GM19438 (cell line): ENCODE measurements around the gene STXBP5.

Experiments used
- ATAC-seq: cut with Tn5 transposase; IDR thresholded peaks from one replicate; pipeline ENCODE4 v1.9.1; 2021; ENCODE audit warnings: low read depth; ENCODE audit not compliant: unreplicated experiment

STXBP5 gene

DNA sequence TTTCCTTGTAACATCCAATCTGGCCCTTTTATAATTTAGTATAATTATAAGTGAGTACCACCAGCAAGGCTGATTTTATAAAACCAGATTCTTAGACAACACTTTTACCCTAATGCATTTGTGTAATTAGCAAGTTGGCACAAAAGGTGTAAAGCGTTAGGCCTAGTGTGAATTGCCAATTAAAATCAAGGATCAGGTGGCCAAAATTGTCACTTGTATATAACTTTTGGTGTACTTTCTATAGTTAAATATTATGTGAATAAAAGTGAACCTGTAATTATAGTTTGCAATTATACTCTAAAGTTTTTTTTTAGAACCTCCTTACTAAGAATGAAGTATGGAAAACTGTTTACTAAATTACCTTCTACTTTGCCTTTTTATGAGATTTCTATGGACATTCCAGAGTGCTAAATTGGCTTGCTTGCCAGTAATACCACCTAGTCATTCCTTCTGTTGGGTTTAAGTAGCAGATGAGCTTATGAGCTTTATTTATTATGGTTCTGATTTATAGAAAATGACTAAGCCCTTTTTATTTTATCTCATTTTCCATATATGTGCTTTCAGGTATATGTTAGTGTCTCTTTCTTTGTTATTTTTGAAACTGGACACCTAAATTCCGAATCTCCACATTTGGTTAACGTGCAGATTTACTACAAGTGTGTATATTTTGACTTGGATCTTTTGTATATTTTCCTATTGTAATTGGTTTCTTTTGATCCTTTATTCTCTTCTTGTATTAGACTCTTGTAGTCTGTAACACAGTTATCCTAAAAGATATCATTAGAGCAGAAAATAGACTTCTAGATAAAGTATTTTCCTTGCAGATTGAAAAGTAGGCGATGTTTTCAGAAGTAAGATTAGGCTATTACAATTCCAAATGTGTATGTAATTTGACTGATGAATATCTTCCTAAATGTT lies 3.9 kb downstream of the STXBP5 start:
- no peak for ATAC-seq

DNA sequence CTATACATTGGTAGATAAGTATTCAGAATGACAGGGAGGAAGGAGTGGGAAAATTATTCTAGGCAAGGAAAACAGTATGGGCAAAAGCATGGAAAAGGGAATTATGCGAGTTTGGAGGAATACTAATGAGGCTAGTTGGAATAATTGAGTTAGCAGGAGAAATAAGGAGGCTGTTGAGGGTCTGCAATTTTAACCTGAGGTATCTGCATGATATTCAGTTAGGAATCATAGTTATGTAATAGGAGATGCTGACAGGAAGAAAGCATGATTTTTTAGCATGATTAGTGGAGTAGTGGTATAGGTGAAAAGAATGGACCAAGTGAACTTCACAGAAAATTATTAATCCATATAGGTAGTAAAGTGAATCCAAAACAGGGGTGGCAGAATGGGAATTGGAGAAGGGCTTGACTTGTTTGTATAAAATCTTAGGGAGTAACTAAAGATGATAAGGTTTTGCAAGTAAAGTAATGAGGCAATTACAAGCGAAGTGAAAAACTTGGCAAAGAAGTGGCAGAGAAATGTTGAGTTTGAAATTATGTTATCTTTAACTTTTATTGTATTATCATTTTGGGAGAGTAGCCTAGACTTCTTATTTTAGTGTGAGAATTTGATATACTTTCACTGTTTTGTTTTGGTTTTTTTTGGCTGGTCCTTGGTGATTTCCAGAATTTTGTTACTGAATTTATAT lies 5.7 kb downstream of the STXBP5 start:
- ATAC-seq: no peak

DNA sequence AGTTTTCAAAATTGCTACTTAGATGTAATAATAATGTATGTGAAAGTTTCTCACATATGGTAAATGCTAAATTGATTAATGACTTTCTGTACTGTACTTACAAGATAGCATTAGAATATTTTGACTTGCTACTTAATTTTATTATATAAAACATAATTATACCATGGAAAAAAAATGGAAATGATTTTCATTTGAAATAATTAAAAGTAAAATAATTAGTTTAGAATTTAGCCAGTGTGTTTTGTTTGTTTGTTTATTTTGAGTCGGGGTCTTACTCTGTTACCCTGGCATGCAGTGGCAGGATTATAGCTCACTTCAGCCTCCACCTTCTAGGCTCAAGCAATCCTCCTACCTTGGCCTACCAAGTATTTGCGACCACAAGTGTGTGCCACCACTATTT lies 7.1 kb downstream of the STXBP5 start:
- ATAC-seq: no peak

DNA sequence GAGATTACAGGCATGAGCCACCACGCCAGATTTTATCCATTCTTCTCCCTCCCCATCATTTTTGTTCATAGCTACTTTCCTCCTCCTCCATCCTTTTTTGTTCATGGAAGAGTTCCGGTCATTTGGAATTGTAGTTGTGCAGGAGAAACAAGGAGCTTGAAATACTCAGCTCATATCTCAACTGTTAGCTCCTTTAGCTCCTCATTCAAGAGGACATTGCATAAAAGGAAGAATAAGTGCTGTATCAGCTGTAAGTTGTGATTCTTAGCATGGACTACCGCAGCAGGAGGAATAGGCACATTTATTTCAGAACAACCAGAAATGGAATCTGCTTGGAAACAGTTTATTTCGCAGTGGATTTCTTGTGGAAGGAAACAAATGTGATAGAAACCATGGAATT lies 7.6 kb downstream of the STXBP5 start:
- ATAC-seq: no peak

DNA sequence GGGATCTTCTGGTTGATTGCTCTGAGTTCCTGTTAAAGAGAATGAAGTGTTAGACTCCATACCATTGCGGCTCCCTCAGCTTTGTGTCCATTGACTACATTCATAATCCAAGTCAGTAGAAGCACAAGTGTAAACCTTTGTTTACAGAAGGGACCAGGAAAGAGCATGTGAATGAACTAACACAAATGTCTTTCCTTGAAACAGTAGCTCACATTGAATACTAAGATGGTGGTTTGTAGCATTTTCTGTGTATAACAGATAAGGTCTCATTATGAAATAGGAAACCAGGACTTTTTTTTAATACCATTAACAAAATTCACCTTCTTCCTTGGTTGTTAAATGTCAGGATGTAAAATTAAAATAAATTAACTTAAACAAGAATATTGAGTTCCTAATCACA lies 8.4 kb downstream of the STXBP5 start:
- ATAC-seq: no peak

DNA sequence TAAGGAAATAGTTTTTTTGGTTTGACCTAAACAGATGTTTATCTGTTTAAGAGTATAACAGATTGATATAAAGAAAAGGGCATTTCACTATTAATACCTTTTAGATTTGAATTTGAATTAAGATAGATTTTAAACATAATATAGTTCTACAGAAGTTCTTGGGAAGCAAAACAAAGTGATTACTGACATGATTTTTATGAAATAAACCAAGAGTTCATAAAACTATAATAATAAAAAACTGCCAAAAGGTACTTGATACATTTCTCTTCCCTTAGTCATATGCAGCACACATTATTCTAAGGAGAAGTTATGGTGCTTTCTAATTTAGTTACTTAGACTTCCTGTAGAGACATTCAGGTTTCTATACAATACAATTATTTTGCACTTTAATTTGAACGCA lies 9.6 kb downstream of the STXBP5 start:
- ATAC-seq: no peak

DNA sequence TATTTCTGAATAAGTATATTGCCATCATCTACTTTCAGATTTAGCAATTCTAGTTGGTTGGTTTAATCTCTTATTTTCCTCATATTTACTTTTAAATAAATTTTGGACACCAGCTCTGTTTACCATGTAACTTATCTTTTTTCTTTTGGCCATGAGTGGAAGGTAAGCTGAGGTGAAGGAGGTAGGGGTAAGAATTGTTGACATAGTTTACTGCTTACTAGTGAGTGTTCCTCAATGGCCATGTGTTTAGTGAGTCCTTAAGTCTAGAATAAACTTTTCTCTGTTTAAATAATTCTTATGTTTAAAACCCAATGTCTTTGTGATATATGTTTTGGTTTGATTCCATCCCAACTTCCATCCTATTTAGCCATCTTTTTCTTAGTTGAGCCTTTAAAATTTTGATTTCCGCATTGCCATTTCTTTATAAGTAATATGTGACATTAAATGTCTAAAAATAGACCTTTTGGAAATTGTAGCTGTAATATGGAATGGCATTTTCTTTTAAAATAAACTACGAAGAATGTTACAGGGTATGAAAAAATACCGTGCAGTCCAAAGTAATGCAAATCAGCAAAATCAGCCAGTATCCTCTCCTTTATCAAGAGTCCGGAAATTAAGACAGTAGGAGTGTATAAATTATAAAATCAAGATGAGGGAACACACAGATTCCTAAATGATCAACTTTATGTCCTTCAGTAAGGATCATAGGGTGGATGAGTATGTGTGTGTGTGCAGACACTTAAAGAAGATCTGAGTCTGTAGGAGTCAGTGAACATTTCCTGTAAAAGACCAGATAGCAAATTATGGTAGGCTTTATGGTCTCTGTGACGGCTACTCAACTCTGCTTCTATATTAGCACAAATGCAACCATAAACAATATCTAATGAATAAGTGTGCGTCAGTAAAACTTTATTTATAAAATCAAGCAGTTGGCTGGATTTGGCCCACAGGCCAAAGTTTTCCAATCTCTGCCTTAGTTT lies 10.3 kb downstream of the STXBP5 start:
- ATAC-seq: no peak

DNA sequence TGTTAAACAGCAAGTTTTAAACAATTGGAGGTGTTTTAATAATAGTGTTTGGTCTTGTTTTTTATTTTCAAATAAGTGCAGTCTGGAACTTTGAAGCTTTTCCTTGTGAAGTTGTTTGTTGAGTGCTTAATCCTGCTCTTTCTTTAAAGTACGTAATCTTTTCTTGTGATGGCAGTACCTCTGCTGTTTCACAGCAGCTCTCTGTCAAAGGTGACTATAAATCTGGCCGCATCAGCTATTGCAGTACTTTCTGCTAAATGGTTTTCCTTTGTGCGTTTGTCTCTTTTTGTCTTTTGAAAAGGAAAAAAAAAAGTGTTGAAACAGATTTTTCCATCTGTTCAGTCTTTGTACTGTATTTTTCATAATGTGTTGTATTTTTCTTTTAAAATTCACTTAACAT lies 12.7 kb downstream of the STXBP5 start:
- ATAC-seq: no peak

DNA sequence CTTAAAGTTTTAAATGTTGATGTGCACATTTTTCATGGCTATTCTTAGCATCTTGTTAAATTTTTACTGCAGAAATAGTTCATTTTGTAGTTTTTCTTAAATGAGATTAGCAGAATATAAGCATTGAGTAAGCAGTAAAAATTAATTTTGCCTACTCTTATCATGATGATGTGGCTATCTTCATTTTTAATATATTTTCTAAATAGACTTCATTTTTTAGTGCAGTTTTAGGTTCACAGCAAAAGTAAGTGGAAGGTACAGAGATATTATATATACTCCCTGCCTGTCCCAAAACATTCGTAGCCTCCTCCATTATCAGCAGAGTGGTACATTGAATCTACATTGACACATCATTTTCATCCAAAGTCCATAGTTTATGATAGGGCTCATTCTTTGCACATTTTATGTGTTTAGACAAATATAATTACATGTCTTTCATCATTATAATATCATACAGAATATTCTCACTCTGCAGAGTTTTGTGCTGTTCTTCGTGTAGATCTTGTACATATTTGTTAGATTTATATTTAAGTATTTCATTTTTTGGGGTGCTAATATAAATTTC lies 13.7 kb downstream of the STXBP5 start:
- no peak for ATAC-seq

DNA sequence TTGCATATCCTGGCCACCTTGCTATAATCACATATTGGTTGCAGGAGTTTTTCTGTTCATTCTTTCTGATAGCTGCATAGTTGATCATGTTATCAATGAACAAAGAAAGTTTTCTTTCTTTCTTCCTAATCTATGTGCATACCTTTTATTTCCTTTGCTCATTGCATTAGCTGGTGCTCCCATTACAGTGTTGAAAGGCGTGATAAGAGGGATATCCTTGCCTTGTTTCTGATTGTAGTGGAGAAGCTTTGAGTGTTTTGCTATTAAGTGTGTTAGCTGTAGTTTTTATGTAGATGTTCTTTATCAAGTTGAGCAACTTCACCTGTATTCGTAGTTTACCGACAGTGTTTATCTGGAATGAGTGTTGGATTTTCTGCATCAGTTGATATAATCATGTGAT lies 14.6 kb downstream of the STXBP5 start:
- ATAC-seq: no peak

DNA sequence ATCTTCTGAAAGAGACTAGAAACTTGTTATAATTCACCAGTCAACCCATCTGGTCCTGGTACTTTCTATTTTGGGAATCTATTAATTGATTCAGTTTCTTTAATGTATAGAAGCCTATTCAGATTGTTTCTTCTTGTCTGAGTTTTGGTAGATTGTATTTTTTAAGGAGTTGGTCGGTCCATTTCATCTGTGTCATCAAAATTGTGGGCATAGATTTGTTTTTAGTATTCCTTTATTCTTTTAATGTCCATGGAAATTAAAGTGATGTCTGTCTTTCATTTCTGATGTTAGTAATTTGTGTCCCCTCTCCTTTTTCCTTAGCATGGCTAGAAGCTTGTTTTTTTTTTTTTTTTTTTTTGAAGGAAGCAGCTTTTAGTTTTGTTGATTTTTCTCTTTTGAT lies 15.2 kb downstream of the STXBP5 start:
- no peak for ATAC-seq

DNA sequence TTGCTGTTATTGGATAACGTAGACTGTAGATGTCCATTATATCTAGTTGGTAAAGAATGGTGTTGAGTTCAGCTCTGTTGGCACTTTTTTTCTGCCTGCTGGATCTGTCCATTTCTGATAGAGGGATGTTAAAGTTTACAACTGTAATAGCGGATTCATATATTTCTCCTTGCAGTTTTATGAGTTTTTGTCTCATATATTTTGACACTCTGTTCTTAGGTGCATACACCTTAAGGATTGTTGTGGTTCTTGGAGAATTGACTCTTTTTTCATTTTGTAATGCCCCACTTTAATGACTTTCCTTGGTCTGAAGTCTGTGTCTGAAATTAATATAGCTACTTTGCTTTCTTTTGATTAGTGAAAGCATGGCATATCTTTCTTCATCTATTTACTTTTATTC lies 16.1 kb downstream of the STXBP5 start:
- no peak for ATAC-seq

DNA sequence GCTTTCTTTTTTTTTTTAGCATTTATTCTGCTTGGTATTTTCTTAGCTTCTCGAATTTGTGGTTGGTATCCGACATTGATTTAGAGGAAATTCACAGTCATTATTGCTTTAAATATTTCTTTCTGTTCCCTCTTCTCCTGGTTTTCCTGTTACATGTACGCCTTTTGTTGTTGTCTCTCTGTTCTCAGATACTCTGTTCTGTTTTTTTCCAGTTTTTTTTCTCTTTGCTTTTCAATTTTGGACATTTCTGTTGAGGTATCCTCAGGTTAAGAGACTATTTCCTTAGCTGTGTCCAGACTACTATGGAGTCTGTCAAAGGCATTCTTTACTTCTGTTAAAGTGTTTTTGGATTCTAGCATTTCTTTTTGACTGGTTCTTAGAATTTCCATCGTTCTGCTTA lies 17.5 kb downstream of the STXBP5 start:
- ATAC-seq: no peak

DNA sequence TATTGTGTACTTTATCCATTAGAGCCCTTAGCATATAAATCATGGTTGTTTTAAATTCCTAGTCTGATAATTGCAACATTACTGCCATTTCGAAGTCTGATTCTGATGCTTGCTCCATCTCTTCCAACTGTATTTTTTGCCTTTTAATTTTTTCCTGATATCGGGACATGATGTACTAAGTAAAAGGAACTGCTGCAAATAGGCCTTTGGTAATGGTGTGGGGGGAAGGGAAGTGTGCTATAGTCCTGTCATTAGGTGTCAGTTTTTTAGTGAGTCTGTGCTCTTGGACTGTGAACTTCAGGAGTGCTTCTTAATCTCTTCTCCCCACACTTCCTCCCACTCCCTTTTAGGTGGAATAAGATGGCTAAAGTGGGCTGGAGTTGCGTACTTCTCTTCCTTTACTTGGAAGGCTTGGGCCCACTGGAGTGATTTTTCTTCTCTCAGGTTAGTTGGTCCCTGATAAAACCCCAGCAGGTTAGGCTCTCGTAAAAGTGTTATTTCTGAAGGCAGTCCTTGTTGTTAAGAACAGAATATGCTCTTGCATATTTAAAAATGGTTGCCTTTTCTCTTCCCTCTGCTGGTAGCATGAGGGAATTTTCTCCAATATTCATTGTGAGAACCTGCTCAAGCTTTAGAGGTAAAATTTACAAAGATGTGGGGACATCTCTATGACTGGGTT lies 18.1 kb downstream of the STXBP5 start:
- no peak for ATAC-seq

DNA sequence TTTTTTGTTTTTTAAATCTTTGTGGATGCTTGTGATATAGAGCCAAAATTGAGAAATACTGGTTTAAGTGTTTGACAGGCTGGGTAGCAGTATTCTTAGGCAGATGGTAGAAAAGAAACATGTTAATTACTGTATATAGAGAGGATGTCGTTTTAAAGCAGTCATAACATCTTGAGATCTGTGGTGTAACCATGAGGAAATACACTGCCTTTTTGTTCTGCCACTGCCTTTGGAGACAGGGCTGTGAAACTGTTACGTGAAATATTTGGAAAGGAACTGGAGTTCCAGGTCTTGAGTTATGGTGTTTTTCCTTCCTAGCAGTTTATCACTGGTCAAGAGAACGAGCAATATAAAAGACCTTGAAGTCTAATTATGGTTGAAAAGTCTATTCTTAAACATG lies 19.5 kb downstream of the STXBP5 start:
- no peak for ATAC-seq

DNA sequence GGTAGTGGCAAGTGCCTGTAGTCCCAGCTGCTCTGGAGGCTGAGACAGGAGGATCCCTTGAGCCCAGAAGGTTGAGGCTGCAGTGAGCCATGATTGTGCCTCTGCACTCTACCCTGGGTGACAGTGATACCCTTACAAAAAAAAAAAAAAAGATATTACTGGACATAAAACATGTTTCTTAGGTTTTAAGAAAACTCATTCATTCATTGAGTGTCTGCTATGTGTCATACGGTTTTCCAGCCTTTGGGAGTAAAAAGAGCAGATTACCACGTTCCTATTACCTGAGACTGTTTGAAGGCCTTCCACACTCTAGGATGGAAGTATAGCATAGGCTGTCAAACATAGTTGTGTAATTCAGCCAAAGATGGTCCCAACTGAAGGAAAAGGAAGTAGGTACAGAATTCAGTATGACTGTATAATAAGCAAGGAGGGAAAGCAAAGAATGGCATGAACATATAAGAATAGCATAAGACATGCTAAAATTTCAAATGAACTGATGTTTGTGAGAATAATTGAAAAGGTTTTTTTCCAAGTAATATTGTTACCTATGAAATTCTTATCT lies 22.0 kb downstream of the STXBP5 start:
- no peak for ATAC-seq

DNA sequence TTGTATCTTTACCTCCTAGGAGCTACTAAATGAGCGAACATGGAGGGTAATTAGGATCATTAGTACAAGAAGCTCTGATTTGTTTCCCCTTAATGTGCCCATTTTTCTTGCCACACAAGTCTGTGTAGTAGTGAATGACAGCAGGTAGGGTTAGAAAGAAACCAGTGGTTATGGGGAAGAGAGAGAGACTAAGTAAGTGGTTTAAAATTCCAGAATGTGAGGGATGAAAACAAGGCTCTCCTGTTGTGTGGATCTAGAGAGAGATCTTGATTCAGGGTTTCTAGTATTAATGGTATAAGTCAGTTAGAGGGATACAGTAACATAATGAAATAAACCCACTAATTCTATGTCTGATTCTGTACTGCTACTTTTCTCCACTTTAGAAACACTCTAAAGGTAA lies 22.7 kb downstream of the STXBP5 start:
- no peak for ATAC-seq

DNA sequence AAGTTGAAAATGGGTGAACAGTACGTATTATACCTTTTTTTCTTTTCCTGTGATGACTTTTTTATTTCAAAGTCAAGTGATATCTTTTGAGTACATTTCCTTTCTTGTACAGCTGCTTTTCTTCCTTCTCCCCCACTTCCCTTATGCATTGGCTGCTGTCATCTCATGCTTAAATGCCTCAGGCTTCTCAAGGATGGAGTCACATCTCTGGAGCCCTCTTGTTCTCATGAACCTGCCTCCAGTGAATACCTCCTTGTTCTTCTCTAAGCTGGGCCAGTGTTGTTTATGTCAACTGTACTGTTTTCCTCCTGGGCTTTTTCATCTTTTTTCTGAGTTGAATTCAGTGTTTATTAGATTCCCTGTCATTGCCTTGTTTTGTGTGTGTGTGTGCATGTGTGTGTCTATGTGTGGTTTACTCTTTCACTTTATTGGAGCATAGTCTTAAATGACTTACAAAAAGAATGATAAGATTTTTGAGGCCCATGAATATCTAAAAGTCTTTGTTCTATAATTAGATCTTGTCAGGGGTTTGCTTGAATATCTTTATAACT lies 23.6 kb downstream of the STXBP5 start:
- no peak for ATAC-seq

DNA sequence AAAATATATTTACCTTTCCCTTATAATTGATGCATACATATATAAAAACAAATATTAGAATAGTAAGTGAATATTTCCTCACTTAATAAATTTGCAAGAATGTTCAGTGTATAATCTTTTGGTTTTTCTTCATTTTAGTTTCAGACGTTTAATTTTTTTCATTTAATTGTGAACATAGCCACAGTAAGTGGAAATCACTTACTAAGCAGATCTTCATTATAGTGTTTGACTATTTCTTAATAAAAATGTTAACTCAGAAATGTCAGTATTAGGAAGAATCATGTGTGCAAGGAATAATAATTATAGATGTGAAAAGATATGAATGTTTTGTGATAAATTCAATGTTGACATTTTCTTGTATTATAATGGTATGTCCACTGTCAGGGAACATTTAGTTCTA lies 27.4 kb downstream of the STXBP5 start:
- no peak for ATAC-seq
